ENCODE results near the gene OR52W1. TPM values are rescaled to one million over a fixed set of nuclear protein-coding genes. Genes with fewer than 3 reads are reported as not detected.

The OR52W1 gene
- total and polyA plus RNA-seq, 2 donors (not counting 1 experiment from before 2014, with no cell fraction given) = not detected

DNA sequence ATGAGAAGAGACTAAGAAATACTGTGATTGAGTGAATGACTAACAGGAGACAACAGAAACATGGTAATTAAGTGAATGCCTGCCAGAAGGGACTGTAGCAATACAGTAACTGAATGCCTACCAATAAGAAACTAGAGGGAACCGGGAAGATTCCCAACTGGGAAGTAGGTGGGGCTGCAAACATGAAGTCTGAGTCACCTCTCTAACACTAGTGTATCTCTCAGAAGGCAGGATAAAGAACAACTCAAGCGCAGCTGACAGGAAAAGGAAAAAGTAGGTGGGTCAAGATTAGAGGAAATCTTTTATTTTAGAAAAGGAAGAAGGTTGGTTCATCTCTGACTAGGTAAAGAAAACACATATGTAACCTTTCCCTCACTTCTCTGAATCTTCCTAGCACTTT lies 20.3 kb downstream of the OR52W1 start:
- Histone ChIP-seq H3K9me3 (ENCODE audit: control extremely low read depth in 1 of 3, control insufficient read depth in 2 of 3, insufficient read depth in 1 of 3, low read length in 2 of 3) (no peaks in the 10 kb centered on the region), H3K27ac (ENCODE audit: low read length in 2 of 2) (no peak overlapping the region), H2AFZ (ENCODE audit: insufficient read depth, low read depth, low read length, poor library complexity, severe bottlenecking) (no peak overlapping the region), H3K4me1 (ENCODE audit: control insufficient read depth in 2 of 2, insufficient read depth in 2 of 2, low read length in 2 of 2) (no peaks in the 10 kb centered on the region), H3K9ac (ENCODE audit: low read length) (no peak overlapping the region), H3K36me3 (replicated peaks in 1 of 2; ENCODE audit: control extremely low read depth in 1 of 2, control insufficient read depth in 1 of 2, extremely low read depth in 1 of 2, insufficient read depth in 2 of 2, low read length in 1 of 2) (peaks cover 4 to 86% of the 10 kb centered on the region in 2 experiments), H4K20me1 (ENCODE audit: control insufficient read depth, insufficient read depth, low read length, poor library complexity, severe bottlenecking) (no peaks in the 10 kb centered on the region), H3K4me3 (ENCODE audit: control extremely low read depth in 1 of 5, extremely low read depth in 1 of 5, insufficient read depth in 1 of 5, low read depth in 2 of 5, low read length in 4 of 5) (no peak overlapping the region), H3K79me2 (ENCODE audit: control insufficient read depth, insufficient read depth, low read length) (no peaks in the 10 kb centered on the region), H3K27me3 (replicated peaks in 1 of 4; ENCODE audit: control extremely low read depth in 1 of 4, control insufficient read depth in 3 of 4, insufficient read depth in 4 of 4, low read length in 3 of 4) (no peaks in the 10 kb centered on the region), H3K4me2 (replicated peaks; ENCODE audit: low read depth, low read length, poor library complexity, severe bottlenecking) (no peak overlapping the region)
- ATAC-seq (ENCODE audit: low read depth) (no peak), DNase-seq (no peak)
- intact Hi-C loops (cut with micrococcal nuclease) = no loop called here
- Mint-ChIP-seq H3K9me3 (ENCODE audit: insufficient read depth) (no peaks in the 10 kb centered on the region), H3K4me3 (no peak overlapping the region), H3K27ac (no peak overlapping the region), H3K27me3 (no peaks in the 10 kb centered on the region), H3K4me1 (no peaks in the 10 kb centered on the region)
- ChIA-PET POLR2A (no interaction called here), CTCF (no interaction called here)
- no CpG with 5 or more reads among the region's 2 CpGs for WGBS (ENCODE audit: insufficient coverage)
- TF ChIP-seq CTCF (IDR thresholded peaks at IDR 0.05) (no peak), EZH2 (IDR thresholded peaks at IDR 0.05; ENCODE audit: borderline replicate concordance, insufficient read depth, low read depth, low read length, poor library complexity, severe bottlenecking) (no peak)

- ChIA-PET CTCF (no interaction called here), POLR2A (no interaction called here)
- TF ChIP-seq EZH2 (IDR thresholded peaks at IDR 0.05; ENCODE audit: borderline replicate concordance, insufficient read depth, low read depth, low read length, poor library complexity, severe bottlenecking) = no peak
- no peak for TF ChIP-seq CTCF (IDR thresholded peaks at IDR 0.05)
- Histone ChIP-seq H3K27me3 (replicated peaks in 1 of 4; ENCODE audit: control extremely low read depth in 1 of 4, control insufficient read depth in 3 of 4, insufficient read depth in 4 of 4, low read length in 3 of 4) (no peaks in the 10 kb centered on the region), H3K4me3 (ENCODE audit: control extremely low read depth in 1 of 5, extremely low read depth in 1 of 5, insufficient read depth in 1 of 5, low read depth in 2 of 5, low read length in 4 of 5) (no peak overlapping the region), H3K9ac (ENCODE audit: low read length) (no peak overlapping the region), H3K4me1 (ENCODE audit: control insufficient read depth in 2 of 2, insufficient read depth in 2 of 2, low read length in 2 of 2) (peaks cover 0 to 7% of the 10 kb centered on the region in 2 donors), H4K20me1 (ENCODE audit: control insufficient read depth, insufficient read depth, low read length, poor library complexity, severe bottlenecking) (peaks cover 11% of the 10 kb centered on the region), H3K36me3 (replicated peaks in 1 of 2; ENCODE audit: control extremely low read depth in 1 of 2, control insufficient read depth in 1 of 2, extremely low read depth in 1 of 2, insufficient read depth in 2 of 2, low read length in 1 of 2) (peaks cover 5 to 54% of the 10 kb centered on the region in 2 experiments), H3K79me2 (ENCODE audit: control insufficient read depth, insufficient read depth, low read length) (peaks cover 19% of the 10 kb centered on the region), H2AFZ (ENCODE audit: insufficient read depth, low read depth, low read length, poor library complexity, severe bottlenecking) (no peak overlapping the region), H3K4me2 (replicated peaks; ENCODE audit: low read depth, low read length, poor library complexity, severe bottlenecking) (no peak overlapping the region), H3K27ac (ENCODE audit: low read length in 2 of 2) (no peak overlapping the region), H3K9me3 (ENCODE audit: control extremely low read depth in 1 of 3, control insufficient read depth in 2 of 3, insufficient read depth in 1 of 3, low read length in 2 of 3) (no peaks in the 10 kb centered on the region)
- H3K4me3 Mint-ChIP-seq = no peak overlapping the region
- H3K9me3 Mint-ChIP-seq (ENCODE audit: insufficient read depth) = no peaks in the 10 kb centered on the region
- H3K4me1 Mint-ChIP-seq = peaks cover 14% of the 10 kb centered on the region
- DNase-seq (no peak), ATAC-seq (ENCODE audit: low read depth) (no peak)
- H3K27me3 Mint-ChIP-seq = no peaks in the 10 kb centered on the region
- intact Hi-C loops (cut with micrococcal nuclease) = no loop called here
- WGBS (ENCODE audit: insufficient coverage) = 97% methylated on average over 17 of the region's 17 CpGs
- H3K27ac Mint-ChIP-seq = no peak overlapping the region
Measured at GRCh38 chr11:6223854-6224253, 24.8 kb downstream of the OR52W1 start.
